Naive thymus-derived CD4-positive, alpha-beta T cell (primary cell): ENCODE measurements around the gene OMP. TPM values are rescaled to one million over a fixed set of nuclear protein-coding genes. Genes with fewer than 3 reads are reported as not detected.

Source experiments
- ATAC-seq: fragments of 150-1000 bp; cut with Tn5 transposase; 2 replicates; pipeline ENCODE4 v1.10.0; 2021; ENCODE audit warnings: mild to moderate bottlenecking, moderate library complexity
- CTCF ChIA-PET: fragments of 350-600 bp; sonication (Branson Sonifier 250); formaldehyde crosslinking; loops from one replicate; lab custom pipeline; 2021; ENCODE audit warnings: antibody characterized with exemption; lab: Charles Lee
- POLR2A ChIA-PET: fragments of 350-600 bp; sonication (Branson Sonifier 250); formaldehyde crosslinking; loops from one replicate; lab custom pipeline; 2021; ENCODE audit warnings: antibody characterized with exemption, inconsistent platforms; lab: Charles Lee
- DNase-seq, 9 donors: peaks; one replicate each; pipeline versions ENCODE4 v3.0.0 to v3.0.0-alpha.2; 2020 to 2022; ENCODE audit warnings: mixed read lengths in 1 of 9
- H3K27ac ChIP-seq: one replicate; pipeline ENCODE4 v1.7.0; 2013; ENCODE audit warnings: mild to moderate bottlenecking, low read depth, low read length, moderate library complexity
- H3K27me3 ChIP-seq, 2 donors: one replicate each; pipeline ENCODE4 v1.7.0; 2013; ENCODE audit warnings: low read length in 2 of 2, mild to moderate bottlenecking in 2 of 2, moderate library complexity in 2 of 2; ENCODE audit not compliant: control insufficient read depth in 2 of 2, insufficient read depth in 2 of 2
- H3K36me3 ChIP-seq, 3 experiments: 1 replicate in 2 of 3; 2 replicates in 1 of 3; pipeline ENCODE4 v1.7.0; 2013; ENCODE audit warnings: low read length in 3 of 3, mild to moderate bottlenecking in 3 of 3, moderate library complexity in 1 of 3; ENCODE audit not compliant: insufficient read depth in 3 of 3, control insufficient read depth in 2 of 3
- H3K4me1 ChIP-seq, 2 donors: one replicate each; pipeline ENCODE4 v1.7.0; 2013; ENCODE audit warnings: low read length in 2 of 2, mild to moderate bottlenecking in 2 of 2, moderate library complexity in 1 of 2; ENCODE audit not compliant: control insufficient read depth in 2 of 2, insufficient read depth in 2 of 2
- H3K4me3 ChIP-seq: 2 replicates; pipeline ENCODE4 v1.7.0; 2013; ENCODE audit warnings: mild to moderate bottlenecking, low read length
- H3K9me3 ChIP-seq, 3 experiments: 1 replicate in 2 of 3; 2 replicates in 1 of 3; pipeline ENCODE4 v1.7.0; 2013; ENCODE audit warnings: low read length in 3 of 3; ENCODE audit not compliant: control insufficient read depth in 2 of 3
- H3K27ac Mint-ChIP-seq, 9 donors: one replicate each; pipeline ENCODE4 v1.8.0; 2020 to 2022; ENCODE audit warnings: mixed read lengths in 9 of 9, mild to moderate bottlenecking in 8 of 9, moderate library complexity in 5 of 9, inconsistent platforms in 2 of 9
- H3K27me3 Mint-ChIP-seq, 5 donors: one replicate each; pipeline ENCODE4 v1.8.0; 2021 to 2022; ENCODE audit warnings: mixed read lengths in 5 of 5, mild to moderate bottlenecking in 1 of 5
- H3K36me3 Mint-ChIP-seq, 5 donors: one replicate each; pipeline ENCODE4 v1.8.0; 2020 to 2022; ENCODE audit warnings: mixed read lengths in 5 of 5, mild to moderate bottlenecking in 3 of 5, inconsistent platforms in 1 of 5
- H3K4me1 Mint-ChIP-seq, 7 donors: one replicate each; pipeline ENCODE4 v1.8.0; 2020 to 2022; ENCODE audit warnings: mixed read lengths in 7 of 7, mild to moderate bottlenecking in 3 of 7, inconsistent platforms in 1 of 7
- H3K4me3 Mint-ChIP-seq, 10 donors: one replicate each; pipeline ENCODE4 v1.8.0; 2020 to 2022; ENCODE audit warnings: mild to moderate bottlenecking in 10 of 10, mixed read lengths in 10 of 10, moderate library complexity in 6 of 10, inconsistent platforms in 2 of 10
- H3K9me3 Mint-ChIP-seq, 11 donors: one replicate each; pipeline ENCODE4 v1.8.0; 2020 to 2022; ENCODE audit warnings: mixed read lengths in 11 of 11, mild to moderate bottlenecking in 4 of 11, inconsistent platforms in 1 of 11, moderate library complexity in 1 of 11
- intact Hi-C, 2 donors: fragments of 100-400 bp; cut with micrococcal nuclease; formaldehyde crosslinking; loops; one replicate each; pipeline ENCODE4 v1.15.1; 2023
- polyA plus RNA-seq, 2 donors: library from polyadenylated mRNA; unstranded; fragments of 300-500 nt; fragmentation: Illumina TruSeq; gene quantifications; one replicate each; pipeline ENCODE4 v1.2.3, GENCODE V29; 2021
- total RNA-seq, 6 experiments: library from RNA in 5 of 6; stranded (reverse) in 5 of 6; gene quantifications; 1 replicate in 5 of 6; 2 replicates in 1 of 6; pipeline ENCODE4 v1.2.3 and lab custom pipeline; 2021 to 2026

OMP gene
- total and polyA plus RNA-seq, 7 experiments from 2014 or later = 1.1 TPM; not detected in 6

DNA sequence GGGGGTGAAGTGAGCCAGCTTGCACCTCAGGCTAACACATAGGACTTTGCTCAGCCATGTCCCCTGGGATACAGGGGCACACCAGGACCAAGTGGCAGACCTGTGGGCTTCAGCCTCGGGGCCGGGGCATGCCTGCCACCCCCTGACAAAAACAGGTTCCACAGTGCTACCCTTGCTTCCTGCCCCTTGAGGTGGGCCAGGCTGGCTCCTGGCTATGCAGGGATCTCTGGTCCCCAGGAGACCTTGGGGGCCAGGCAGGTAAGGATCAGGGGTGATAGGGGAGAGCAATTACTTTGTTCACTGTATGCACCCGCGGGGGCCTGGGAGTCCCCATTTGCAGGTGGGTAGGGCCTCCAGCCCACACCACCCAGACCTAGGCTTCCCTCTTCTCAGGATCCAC lies 23.1 kb downstream of the OMP start:
- CTCF ChIA-PET = no interaction called here
- H3K4me3 Mint-ChIP-seq = no peak overlapping the region

DNA sequence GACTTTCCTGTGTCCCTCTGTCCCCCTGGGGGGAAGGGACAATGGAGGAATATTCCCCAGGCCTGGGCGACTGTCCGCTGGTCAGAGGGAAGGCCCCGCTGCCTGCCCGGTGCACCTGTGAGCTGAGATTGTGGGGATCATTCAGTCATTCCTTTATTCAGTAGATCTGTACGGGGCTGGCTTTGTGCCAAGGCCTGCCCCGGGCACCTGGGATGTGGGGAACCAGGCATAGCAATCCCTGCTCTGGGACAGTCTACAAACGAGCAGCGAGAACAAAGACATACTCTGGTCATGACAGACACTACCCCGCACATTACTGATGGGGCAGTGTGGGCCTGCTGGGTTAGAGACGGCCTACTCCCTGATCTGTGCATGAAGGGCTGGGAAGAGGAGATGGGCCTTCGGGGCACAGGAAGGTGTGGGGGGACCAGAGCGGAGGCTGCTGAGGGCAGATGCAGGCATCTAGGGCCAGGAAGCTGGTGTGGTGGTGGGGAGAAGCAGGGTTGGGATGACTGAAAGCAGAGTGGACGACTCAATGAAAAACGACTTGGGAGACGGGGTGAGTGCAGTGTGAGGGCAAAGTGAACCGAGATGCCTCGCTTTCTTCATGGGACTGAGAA lies 23.6 kb downstream of the OMP start:
- H3K27me3 ChIP-seq = no peaks in the 10 kb centered on the region
- H3K36me3 Mint-ChIP-seq = peaks cover 0 to 14% (median 0%) of the 10 kb centered on the region in 5 donors
- peaks cover 0 to 8% (median 0%) of the 10 kb centered on the region in 5 donors for H3K27me3 Mint-ChIP-seq
- H3K9me3 ChIP-seq = no peaks in the 10 kb centered on the region
- no peak overlapping the region for H3K27ac ChIP-seq
- ChIA-PET POLR2A (no interaction called here), CTCF (interaction anchor here (0.6 to 2.0 kb wide), 7 partner anchors 10 to 493 kb away, joined by 3 to 16 read pairs (median 4); no protein-coding TSS in a partner anchor)
- H3K4me1 ChIP-seq = peaks cover 3 to 11% of the 10 kb centered on the region in 2 donors
- H3K36me3 ChIP-seq = peaks cover 0 to 8% (median 0%) of the 10 kb centered on the region in 3 experiments
- intact Hi-C loops = loop anchor here in 1 of 2 donors (5.0 kb wide), 1 partner anchor 491 kb away; no protein-coding TSS in a partner anchor
- peaks cover 0 to 15% (median 6%) of the 10 kb centered on the region in 7 donors for H3K4me1 Mint-ChIP-seq
- no peak overlapping the region for H3K27ac Mint-ChIP-seq
- no peak overlapping the region for H3K4me3 ChIP-seq
- DNase-seq (no peak), ATAC-seq (no peak)
- no peaks in the 10 kb centered on the region for H3K9me3 Mint-ChIP-seq
- peak overlapping the region in 8 of 10 donors; percentile 16 to 72 (median 52) for H3K4me3 Mint-ChIP-seq

More for the DNA sequence above, 23.1 kb downstream of the OMP start:
- no peak overlapping the region for H3K4me3 ChIP-seq
- Mint-ChIP-seq H3K9me3 (no peaks in the 10 kb centered on the region), H3K36me3 (peaks cover 0 to 20% (median 2%) of the 10 kb centered on the region in 5 donors), H3K27ac (no peak overlapping the region), H3K27me3 (peaks cover 0 to 8% (median 0%) of the 10 kb centered on the region in 5 donors), H3K4me1 (peaks cover 0 to 15% (median 8%) of the 10 kb centered on the region in 7 donors)
- ATAC-seq (no peak), DNase-seq (no peak)
- intact Hi-C loops = loop anchor here in 1 of 2 donors (5.0 kb wide), 1 partner anchor 492 kb away; no protein-coding TSS in a partner anchor
- H3K9me3 ChIP-seq = no peaks in the 10 kb centered on the region
- no peak overlapping the region for H3K27ac ChIP-seq
- peaks cover 0 to 13% (median 0%) of the 10 kb centered on the region in 3 experiments for H3K36me3 ChIP-seq
- peaks cover 3 to 11% of the 10 kb centered on the region in 2 donors for H3K4me1 ChIP-seq
- POLR2A ChIA-PET = no interaction called here
- H3K27me3 ChIP-seq = no peaks in the 10 kb centered on the region

DNA sequence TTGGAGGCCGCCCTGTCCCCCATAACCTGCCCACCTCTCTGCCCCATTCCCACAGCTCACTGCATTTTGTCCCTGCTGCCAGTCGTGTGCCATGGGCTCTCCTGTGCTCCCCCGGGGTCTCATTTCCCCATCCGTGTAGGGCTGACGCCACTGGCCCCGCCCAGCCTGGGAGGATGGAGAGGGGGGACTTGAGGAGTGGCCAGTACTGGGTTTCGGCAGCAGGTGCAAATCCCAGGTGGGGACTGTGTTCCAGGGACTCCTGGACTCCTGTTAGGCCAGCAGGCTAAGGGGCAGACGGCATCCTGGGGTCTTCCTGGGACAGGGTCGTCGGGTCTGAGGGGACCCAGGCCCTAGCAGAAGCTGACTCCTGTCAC lies 24.2 kb downstream of the OMP start:
- ATAC-seq (no peak), DNase-seq (peak in 1 of 9 donors; percentile 9)
- Histone ChIP-seq H3K27me3 (no peaks in the 10 kb centered on the region), H3K36me3 (peaks cover 0 to 2% (median 0%) of the 10 kb centered on the region in 3 experiments), H3K9me3 (no peaks in the 10 kb centered on the region), H3K27ac (no peak overlapping the region), H3K4me3 (peak overlapping the region; percentile 40), H3K4me1 (peaks cover 3 to 11% of the 10 kb centered on the region in 2 donors)
- H3K4me3 Mint-ChIP-seq = peak overlapping the region in 7 of 10 donors; percentile 54 to 75 (median 71)
- H3K4me1 Mint-ChIP-seq = peaks cover 0 to 15% (median 6%) of the 10 kb centered on the region in 7 donors
- CTCF ChIA-PET = interaction anchor here (0.6 to 2.0 kb wide), 13 partner anchors 10 to 492 kb away, joined by 3 to 16 read pairs (median 3); no protein-coding TSS in a partner anchor
- intact Hi-C loops = loop anchor here (1.0 to 5.0 kb wide), 3 partner anchors 61 to 490 kb away; no protein-coding TSS in a partner anchor
- no peak overlapping the region for H3K27ac Mint-ChIP-seq
- POLR2A ChIA-PET = interaction anchor here (0.6 kb wide), 1 partner anchor 420 kb away, joined by 3 read pairs; no protein-coding TSS in a partner anchor
- H3K27me3 Mint-ChIP-seq = peaks cover 0 to 8% (median 0%) of the 10 kb centered on the region in 5 donors
- peaks cover 0 to 14% (median 0%) of the 10 kb centered on the region in 5 donors for H3K36me3 Mint-ChIP-seq
- H3K9me3 Mint-ChIP-seq = no peaks in the 10 kb centered on the region

DNA sequence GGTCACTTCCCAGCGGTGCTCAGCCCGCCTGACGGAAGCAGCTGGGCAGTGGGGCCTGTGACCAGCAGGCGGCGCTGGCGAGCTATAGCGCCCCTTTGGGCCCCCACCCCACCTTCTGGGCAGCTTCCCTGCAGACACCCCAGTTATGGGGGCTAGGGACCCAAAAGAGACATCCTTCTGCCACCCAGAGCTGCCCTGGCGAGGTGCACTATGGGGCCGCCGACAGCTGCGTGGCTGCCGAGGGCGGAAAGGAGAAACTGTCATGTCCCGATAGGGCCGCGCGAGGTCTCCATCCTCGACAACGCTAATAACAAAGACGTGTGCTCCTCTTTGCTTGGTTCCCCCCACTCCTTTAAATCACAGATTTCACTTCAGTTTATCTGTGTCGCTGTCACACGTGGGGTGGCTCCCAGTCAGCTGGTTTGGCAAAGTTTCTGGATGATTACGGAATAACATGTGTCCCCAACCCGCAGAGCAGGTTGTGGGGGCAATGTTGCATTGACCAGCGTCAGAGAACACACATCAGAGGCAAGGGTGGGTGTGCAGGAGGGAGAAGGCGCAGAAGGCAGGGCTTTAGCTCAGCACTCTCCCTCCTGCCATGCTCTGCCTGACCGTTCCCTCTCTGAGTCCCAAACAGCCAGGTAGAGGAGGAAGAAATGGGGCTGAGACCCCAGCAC lies 24.7 kb downstream of the OMP start:
- H3K27me3 Mint-ChIP-seq = peaks cover 0 to 8% (median 0%) of the 10 kb centered on the region in 5 donors
- DNase-seq (peak; percentile 25 to 75 (median 59)), ATAC-seq (peak; percentile 76)
- peak overlapping the region; percentile 54 to 76 (median 69) for H3K4me3 Mint-ChIP-seq
- POLR2A ChIA-PET = interaction anchor here (0.6 kb wide), 1 partner anchor 419 kb away, joined by 3 read pairs; no protein-coding TSS in a partner anchor
- H3K4me1 ChIP-seq = peaks cover 3 to 11% of the 10 kb centered on the region in 2 donors
- H3K9me3 ChIP-seq = no peaks in the 10 kb centered on the region
- H3K4me3 ChIP-seq = peak overlapping the region; percentile 40
- CTCF ChIA-PET = interaction anchor here (0.6 to 2.0 kb wide), 15 partner anchors 9 to 496 kb away, joined by 3 to 16 read pairs (median 3); no protein-coding TSS in a partner anchor
- no peaks in the 10 kb centered on the region for H3K36me3 ChIP-seq
- peaks cover 0 to 14% (median 0%) of the 10 kb centered on the region in 5 donors for H3K36me3 Mint-ChIP-seq
- no peaks in the 10 kb centered on the region for H3K9me3 Mint-ChIP-seq
- H3K27ac Mint-ChIP-seq = peak overlapping the region in 1 of 9 donors; percentile 88
- no peaks in the 10 kb centered on the region for H3K27me3 ChIP-seq
- no peak overlapping the region for H3K27ac ChIP-seq
- intact Hi-C loops = loop anchor here (1.0 to 5.0 kb wide), 3 partner anchors 61 to 490 kb away; no protein-coding TSS in a partner anchor
- H3K4me1 Mint-ChIP-seq = peaks cover 0 to 15% (median 6%) of the 10 kb centered on the region in 7 donors

DNA sequence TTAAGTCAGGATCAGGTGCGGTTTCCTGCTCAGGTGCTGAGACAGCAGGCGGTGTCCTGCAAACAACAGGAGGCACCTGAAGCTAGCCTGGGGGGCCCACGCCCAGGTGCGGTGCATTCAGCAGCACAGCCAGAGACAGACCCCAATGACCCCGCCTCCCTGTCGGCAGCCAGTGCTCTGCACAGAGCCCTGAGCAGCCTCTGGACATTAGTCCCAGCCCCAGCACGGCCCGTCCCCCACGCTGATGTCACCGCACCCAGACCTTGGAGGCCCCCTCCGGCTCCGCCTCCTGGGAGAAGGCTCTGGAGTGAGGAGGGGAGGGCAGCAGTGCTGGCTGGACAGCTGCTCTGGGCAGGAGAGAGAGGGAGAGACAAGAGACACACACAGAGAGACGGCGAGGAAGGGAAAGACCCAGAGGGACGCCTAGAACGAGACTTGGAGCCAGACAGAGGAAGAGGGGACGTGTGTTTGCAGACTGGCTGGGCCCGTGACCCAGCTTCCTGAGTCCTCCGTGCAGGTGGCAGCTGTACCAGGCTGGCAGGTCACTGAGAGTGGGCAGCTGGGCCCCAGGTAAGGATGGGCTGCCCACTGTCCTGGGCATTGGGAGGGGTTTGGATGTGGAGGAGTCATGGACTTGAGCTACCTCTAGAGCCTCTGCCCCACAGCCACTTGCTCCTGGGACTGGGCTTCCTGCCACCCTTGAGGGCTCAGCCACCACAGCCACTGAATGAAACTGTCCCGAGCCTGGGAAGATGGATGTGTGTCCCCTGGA lies 25.5 kb downstream of the OMP start, which contains the start of gene MYO7A:
TSS of gene MYO7A (plus strand) at position 327 of the 772 bp plus-strand sequence. CDS start 2,389 bp downstream, outside the sequence.
- H3K27me3 ChIP-seq = no peaks in the 10 kb centered on the region
- POLR2A ChIA-PET = no interaction called here

More for the DNA sequence above, 25.5 kb downstream of the OMP start, which contains the start of gene MYO7A:
- H3K9me3 Mint-ChIP-seq = no peaks in the 10 kb centered on the region
- peak within 1 kb of the TSS; percentile 40 for H3K4me3 ChIP-seq
- CTCF ChIA-PET = interaction anchor here (0.7 to 2.0 kb wide), 6 partner anchors 12 to 496 kb away, joined by 3 to 16 read pairs (median 5); no protein-coding TSS in a partner anchor
- ATAC-seq (no peak), DNase-seq (no peak)
- peaks cover 0 to 13% (median 0%) of the 10 kb centered on the region in 5 donors for H3K36me3 Mint-ChIP-seq
- no peaks in the 10 kb centered on the region for H3K9me3 ChIP-seq
- H3K27ac ChIP-seq = no peak within 1 kb of the TSS
- peak within 1 kb of the TSS in 1 of 9 donors; percentile 88 for H3K27ac Mint-ChIP-seq
- peak within 1 kb of the TSS; percentile 54 to 76 (median 69) for H3K4me3 Mint-ChIP-seq
- intact Hi-C loops = loop anchor here (1.0 to 5.0 kb wide), 3 partner anchors 60 to 489 kb away; no protein-coding TSS in a partner anchor
- H3K4me1 ChIP-seq = peaks cover 3 to 11% of the 10 kb centered on the region in 2 donors
- H3K4me1 Mint-ChIP-seq = peaks cover 0 to 15% (median 6%) of the 10 kb centered on the region in 7 donors
- H3K36me3 ChIP-seq = no peaks in the 10 kb centered on the region
- H3K27me3 Mint-ChIP-seq = peaks cover 0 to 8% (median 0%) of the 10 kb centered on the region in 5 donors
